Left lung (tissue), 10 donors: ENCODE data around the gene HES2. TPM values are rescaled to one million over a fixed set of nuclear protein-coding genes. Genes with fewer than 3 reads are reported as not detected.

Experiments
- ATAC-seq: fragments of 200-7000 bp; cut with Tn5 transposase; one replicate; pipeline ENCODE4 v1.9.1; 2020; ENCODE audit warnings: moderate library complexity
- DNase-seq, 4 donors: peaks; one replicate each; pipeline ENCODE4 v3.0.0-alpha.2; 2013 to 2020
- H3K27ac ChIP-seq, 2 donors: fragments of 200-600 bp; sonication (generic) in 1 of 2; one replicate each; pipeline versions ENCODE4 v1.5.0 to v1.8.0; 2020 to 2021
- H3K27me3 ChIP-seq, 2 donors: fragments of 200-600 bp; sonication (generic) in 1 of 2; one replicate each; pipeline versions ENCODE4 v1.5.0 to v1.8.0; 2020 to 2021
- H3K36me3 ChIP-seq, 2 donors: fragments of 200-600 bp; sonication (generic) in 1 of 2; one replicate each; pipeline versions ENCODE4 v1.5.0 to v1.8.0; 2020 to 2021
- H3K4me1 ChIP-seq, 2 donors: fragments of 200-600 bp; one replicate each; pipeline ENCODE4 v1.8.0; 2021
- H3K4me3 ChIP-seq, 2 donors: fragments of 200-600 bp; sonication (generic) in 1 of 2; one replicate each; pipeline versions ENCODE4 v1.5.0 to v1.8.0; 2020 to 2021; ENCODE audit warnings: mild to moderate bottlenecking in 1 of 2
- H3K9me3 ChIP-seq, 2 donors: fragments of 200-600 bp; sonication (generic) in 1 of 2; one replicate each; pipeline versions ENCODE4 v1.5.0 to v1.8.0; 2020 to 2021
- intact Hi-C, 2 donors: fragments of 100-400 bp; cut with DNase I; formaldehyde crosslinking; loops; one replicate each; pipeline versions ENCODE4 v1.11.2 to v1.14.2; 2022
- polyA plus RNA-seq, 6 donors: library from polyadenylated mRNA; unstranded; fragments of 120-200 nt; gene quantifications; one replicate each; pipeline ENCODE4 v1.2.1, GENCODE V29; 2013; ENCODE audit not compliant: insufficient read length in 6 of 6
- total RNA-seq, 2 donors: library from RNA; stranded (reverse); fragmentation: NEBNext Ultra II Directional; extraction: Animal tissue kit (Norgen Biotek cat#: 25700); gene quantifications; one replicate each; pipeline ENCODE4 v1.2.1, GENCODE V29; 2021
- TF ChIP-seq, protein P1 (sequence below), 2 donors: fragments of 200-600 bp; sonication (generic) in 1 of 2; IDR thresholded peaks; one replicate each; pipeline versions ENCODE4 v1.5.0 to v1.8.0; 2021; ENCODE audit warnings: antibody characterized with exemption in 2 of 2
- donor health status: DM: no; HTN: yes; CAD: no.
- donor health status: DM: no; HTN: no; CAD: no.

Gene HES2
- total and polyA plus RNA-seq, 8 donors: 0.06 to 6.6 (median 0.18) TPM

GRCh38 chr1:6466751-6467150, 47.0 kb upstream of the HES2 start:
- H3K4me1 ChIP-seq: peaks cover 0 to 10% of the 10 kb centered on the region in 2 donors
- H3K4me3 ChIP-seq: no peak overlapping the region
- no peak overlapping the region for H3K27ac ChIP-seq
- intact Hi-C loops: no loop called here
- ATAC-seq: no peak
- H3K27me3 ChIP-seq: peaks cover 8 to 33% of the 10 kb centered on the region in 2 donors
- peaks cover 0 to 41% of the 10 kb centered on the region in 2 donors for H3K36me3 ChIP-seq
- no peak for DNase-seq
- H3K9me3 ChIP-seq: no peaks in the 10 kb centered on the region
- TF ChIP-seq, protein P1, sequence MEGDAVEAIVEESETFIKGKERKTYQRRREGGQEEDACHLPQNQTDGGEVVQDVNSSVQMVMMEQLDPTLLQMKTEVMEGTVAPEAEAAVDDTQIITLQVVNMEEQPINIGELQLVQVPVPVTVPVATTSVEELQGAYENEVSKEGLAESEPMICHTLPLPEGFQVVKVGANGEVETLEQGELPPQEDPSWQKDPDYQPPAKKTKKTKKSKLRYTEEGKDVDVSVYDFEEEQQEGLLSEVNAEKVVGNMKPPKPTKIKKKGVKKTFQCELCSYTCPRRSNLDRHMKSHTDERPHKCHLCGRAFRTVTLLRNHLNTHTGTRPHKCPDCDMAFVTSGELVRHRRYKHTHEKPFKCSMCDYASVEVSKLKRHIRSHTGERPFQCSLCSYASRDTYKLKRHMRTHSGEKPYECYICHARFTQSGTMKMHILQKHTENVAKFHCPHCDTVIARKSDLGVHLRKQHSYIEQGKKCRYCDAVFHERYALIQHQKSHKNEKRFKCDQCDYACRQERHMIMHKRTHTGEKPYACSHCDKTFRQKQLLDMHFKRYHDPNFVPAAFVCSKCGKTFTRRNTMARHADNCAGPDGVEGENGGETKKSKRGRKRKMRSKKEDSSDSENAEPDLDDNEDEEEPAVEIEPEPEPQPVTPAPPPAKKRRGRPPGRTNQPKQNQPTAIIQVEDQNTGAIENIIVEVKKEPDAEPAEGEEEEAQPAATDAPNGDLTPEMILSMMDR (IDR thresholded peaks at IDR 0.05): no peak

DNA sequence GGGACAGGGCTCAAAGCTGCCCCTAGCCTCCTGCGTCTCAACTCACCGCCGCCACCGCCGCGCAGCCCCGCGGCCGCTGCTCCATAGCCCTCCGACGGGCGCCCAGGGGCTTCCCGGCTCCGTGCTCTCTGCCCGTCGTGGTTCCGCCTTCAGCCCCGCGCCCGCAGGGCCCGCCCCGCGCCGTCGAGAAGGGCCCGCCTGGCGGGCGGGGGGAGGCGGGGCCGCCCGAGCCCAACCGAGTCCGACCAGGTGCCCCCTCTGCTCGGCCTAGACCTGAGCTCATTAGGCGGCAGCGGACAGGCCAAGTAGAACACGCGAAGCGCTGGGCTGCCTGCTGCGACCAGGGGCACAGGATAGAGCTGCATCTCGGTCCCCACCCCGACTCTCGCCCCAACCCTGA, 46.3 kb upstream of the HES2 start, which contains the start of gene TNFRSF25:
TSS of gene TNFRSF25 (minus strand) at position 151 of the 400 bp plus-strand sequence. CDS start at position 85, 66 bp downstream.
- Histone ChIP-seq H3K9me3 (no peaks in the 10 kb centered on the region), H3K4me3 (peak within 1 kb of the TSS in 1 of 2 donors; percentile 26), H3K27me3 (peaks cover 8 to 41% of the 10 kb centered on the region in 2 donors), H3K36me3 (peaks cover 0 to 47% of the 10 kb centered on the region in 2 donors), H3K4me1 (peaks cover 0 to 10% of the 10 kb centered on the region in 2 donors), H3K27ac (no peak within 1 kb of the TSS)
- TF ChIP-seq, protein P1 (IDR thresholded peaks at IDR 0.05): no peak
- ATAC-seq: peak; percentile 9
- no peak for DNase-seq
- intact Hi-C loops: no loop called here

DNA sequence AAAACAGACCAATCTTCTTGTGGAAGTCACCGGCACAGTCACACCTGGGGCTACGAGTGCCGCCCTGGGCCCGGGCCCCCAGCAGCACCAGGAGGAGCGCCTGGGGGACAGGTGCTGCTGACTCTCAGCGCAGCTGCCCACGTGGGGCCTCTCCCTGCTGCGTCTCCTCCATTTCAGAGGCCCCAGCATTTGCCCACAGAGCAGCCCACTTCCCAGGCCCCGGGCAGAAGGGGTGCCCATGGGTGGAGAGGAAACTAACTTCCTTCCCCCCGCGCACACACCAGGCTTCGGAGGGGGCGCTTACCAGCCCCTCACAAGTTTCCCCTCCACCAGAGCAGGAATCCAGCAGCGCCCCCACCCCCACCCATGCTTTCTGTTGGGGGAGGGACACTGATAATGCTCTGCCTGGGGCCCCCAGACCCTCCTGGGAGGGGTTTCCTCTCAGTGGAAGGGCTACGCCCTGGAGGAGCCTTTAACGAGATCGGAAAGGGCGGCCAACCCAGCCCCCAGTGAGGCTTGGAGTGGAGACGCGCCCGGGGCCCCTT, 45.8 kb upstream of the HES2 start:
- peak overlapping the region in 1 of 2 donors; percentile 26 for H3K4me3 ChIP-seq
- intact Hi-C loops: no loop called here
- ATAC-seq (no peak), DNase-seq (no peak)
- peaks cover 0 to 10% of the 10 kb centered on the region in 2 donors for H3K4me1 ChIP-seq
- peaks cover 8 to 46% of the 10 kb centered on the region in 2 donors for H3K27me3 ChIP-seq
- H3K36me3 ChIP-seq: peaks cover 0 to 42% of the 10 kb centered on the region in 2 donors
- no peaks in the 10 kb centered on the region for H3K9me3 ChIP-seq
- TF ChIP-seq, protein P1 (IDR thresholded peaks at IDR 0.05): no peak
- H3K27ac ChIP-seq: no peak overlapping the region

GRCh38 chr1:6464915-6465314, 45.2 kb upstream of the HES2 start:
- peaks cover 8 to 52% of the 10 kb centered on the region in 2 donors for H3K27me3 ChIP-seq
- H3K4me3 ChIP-seq: peak overlapping the region in 1 of 2 donors; percentile 26
- ATAC-seq (no peak), DNase-seq (no peak)
- TF ChIP-seq, protein P1 (IDR thresholded peaks at IDR 0.05): no peak
- intact Hi-C loops: no loop called here
- H3K36me3 ChIP-seq: peaks cover 0 to 36% of the 10 kb centered on the region in 2 donors
- no peaks in the 10 kb centered on the region for H3K9me3 ChIP-seq
- no peak overlapping the region for H3K27ac ChIP-seq
- H3K4me1 ChIP-seq: peaks cover 0 to 15% of the 10 kb centered on the region in 2 donors

GRCh38 chr1:6464514-6464836, 44.8 kb upstream of the HES2 start:
- peaks cover 0 to 16% of the 10 kb centered on the region in 2 donors for H3K4me1 ChIP-seq
- TF ChIP-seq, protein P1 (IDR thresholded peaks at IDR 0.05): no peak
- intact Hi-C loops: no loop called here
- H3K27ac ChIP-seq: no peak overlapping the region
- no peak overlapping the region for H3K4me3 ChIP-seq
- peaks cover 0 to 33% of the 10 kb centered on the region in 2 donors for H3K36me3 ChIP-seq
- no peaks in the 10 kb centered on the region for H3K9me3 ChIP-seq
- peaks cover 8 to 56% of the 10 kb centered on the region in 2 donors for H3K27me3 ChIP-seq
- ATAC-seq: no peak
- no peak for DNase-seq
